PC-3 (cell line): ENCODE data around the gene CSNK1G1. TPM values are rescaled to one million over a fixed set of nuclear protein-coding genes. Genes with fewer than 3 reads are reported as not detected.
A peak's percentile ranks its signal among the peaks of the same experiment; 100 is the strongest.

Source experiments
- ATAC-seq: fragments of 200-7000 bp; cut with Tn5 transposase; 2 replicates; pipeline ENCODE4 v1.9.1; 2020; ENCODE audit warnings: mild to moderate bottlenecking, moderate library complexity
- BruUV-seq: library from RNA; stranded (reverse); fragments of 400-500 nt; replicated peaks from 2 replicates; lab custom pipeline; 2021; lab: Mats Ljungman, UMichigan
- CTCF ChIA-PET: fragments of 300-600 bp; sonication (Branson Sonifier 250); formaldehyde crosslinking; loops from one replicate; lab custom pipeline; 2022; ENCODE audit warnings: antibody characterized with exemption; lab: Charles Lee
- POLR2A ChIA-PET: fragments of 300-600 bp; sonication (Branson Sonifier 250); formaldehyde crosslinking; loops from one replicate; lab custom pipeline; 2022; ENCODE audit warnings: antibody characterized with exemption; ENCODE audit not compliant: unreplicated experiment; lab: Charles Lee
- DNase-seq: peaks from one replicate; pipeline ENCODE4 v3.0.0-alpha.2; 2015
- H2AFZ ChIP-seq: fragments of 300-600 bp; sonication (generic); 2 replicates; pipeline ENCODE4 v1.6.0; 2016; ENCODE audit warnings: antibody characterized with exemption, low read length
- H3F3A ChIP-seq: fragments of 300-600 bp; sonication (generic); one replicate; pipeline ENCODE4 v1.6.0; 2017; ENCODE audit warnings: antibody characterized with exemption, low read length, control low read depth, mild to moderate bottlenecking; ENCODE audit not compliant: unreplicated experiment
- H3K27ac ChIP-seq: fragments of 300-600 bp; sonication (generic); 2 replicates; pipeline ENCODE4 v1.5.1; 2016; ENCODE audit warnings: mild to moderate bottlenecking, low read length
- H3K27me3 ChIP-seq: fragments of 300-600 bp; sonication (generic); 2 replicates; pipeline ENCODE4 v1.6.1; 2016; ENCODE audit warnings: low read length, mixed read lengths
- H3K36me3 ChIP-seq: fragments of 300-600 bp; sonication (generic); 2 replicates; pipeline ENCODE4 v1.6.1; 2016; ENCODE audit warnings: low read depth, mixed run types, low read length, mixed read lengths
- H3K4me1 ChIP-seq: fragments of 300-600 bp; sonication (generic); 2 replicates; pipeline ENCODE4 v1.5.1; 2016; ENCODE audit warnings: low read length; ENCODE audit not compliant: insufficient read depth
- H3K4me2 ChIP-seq: fragments of 300-600 bp; sonication (generic); 2 replicates; pipeline ENCODE4 v1.6.0; 2016; ENCODE audit warnings: low read length
- H3K4me3 ChIP-seq: fragments of 300-600 bp; sonication (generic); 2 replicates; pipeline ENCODE4 v1.5.1; 2016; ENCODE audit warnings: mild to moderate bottlenecking, low read length, mixed read lengths
- H3K79me2 ChIP-seq: fragments of 300-600 bp; sonication (generic); 2 replicates; pipeline ENCODE4 v1.6.1; 2017; ENCODE audit warnings: low read length, mixed read lengths
- H3K9ac ChIP-seq: fragments of 300-600 bp; sonication (generic); 2 replicates; pipeline ENCODE4 v1.6.0; 2016; ENCODE audit warnings: mild to moderate bottlenecking, low read length
- H3K9me2 ChIP-seq: fragments of 300-600 bp; sonication (generic); replicated peaks from 2 replicates; pipeline ENCODE4 v1.6.1; 2016; ENCODE audit warnings: mixed run types, low read length, mixed read lengths
- H3K9me3 ChIP-seq: fragments of 300-600 bp; sonication (generic); 2 replicates; pipeline ENCODE4 v1.6.1; 2016; ENCODE audit warnings: low read length, mixed read lengths
- H4K20me1 ChIP-seq: fragments of 300-600 bp; sonication (generic); 2 replicates; pipeline ENCODE4 v1.6.1; 2016; ENCODE audit warnings: low read length, mixed read lengths
- EZH2 ChIP-seq: fragments of 300-600 bp; sonication (generic); IDR thresholded peaks from one replicate; pipeline ENCODE4 v1.6.1; 2017; ENCODE audit warnings: antibody characterized with exemption, mild to moderate bottlenecking, low read length; ENCODE audit not compliant: unreplicated experiment
- EZH2phosphoT487 ChIP-seq: fragments of 300-600 bp; sonication (generic); IDR thresholded peaks from 2 replicates; pipeline ENCODE4 v1.6.1; 2018; ENCODE audit warnings: mild to moderate bottlenecking, antibody characterized with exemption, low read length, borderline replicate concordance
- intact Hi-C: fragments of 100-400 bp; cut with micrococcal nuclease; formaldehyde crosslinking; loops from 2 replicates; pipeline ENCODE4 v1.9.0; 2023
- total RNA-seq: library from RNA; depleted of rRNA; stranded (reverse); fragments of >200 nt; gene quantifications from 2 replicates; pipeline ENCODE4 v1.2.3, GENCODE V29; 2014
- TF ChIP-seq, protein P1 (sequence below): fragments of 300-600 bp; sonication (generic); conservative IDR thresholded peaks from 2 replicates; pipeline ENCODE4 v1.5.1; 2017; ENCODE audit warnings: antibody characterized with exemption, low read depth, mild to moderate bottlenecking, low read length

Gene CSNK1G1
- total RNA-seq, 1 experiment from 2014 or later, result 9.8 TPM

DNA sequence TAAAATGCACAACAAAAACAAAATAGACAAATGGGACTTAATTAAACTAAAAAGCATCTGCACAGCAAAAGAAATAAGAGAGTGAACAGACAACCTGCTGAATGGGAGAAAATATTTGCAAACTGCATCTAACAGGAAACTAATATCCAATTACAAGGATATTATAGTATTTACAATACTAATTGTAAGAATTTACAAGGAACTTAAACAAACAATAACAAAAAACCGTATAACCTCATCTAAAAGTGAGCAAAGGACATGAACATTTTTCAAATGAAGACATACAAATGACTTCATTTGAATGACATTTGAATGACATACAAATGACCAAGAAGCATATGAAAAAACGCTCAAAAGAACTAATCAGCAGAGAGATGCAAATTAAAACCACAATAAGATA, 66.4 kb downstream of the CSNK1G1 start:
- intact Hi-C loops, result loop anchor here (2.0 kb wide), 1 partner anchor 67 kb away; the partner anchor contains the start of gene CSNK1G1
- TF ChIP-seq EZH2, result no peak
- TF ChIP-seq, protein P1, sequence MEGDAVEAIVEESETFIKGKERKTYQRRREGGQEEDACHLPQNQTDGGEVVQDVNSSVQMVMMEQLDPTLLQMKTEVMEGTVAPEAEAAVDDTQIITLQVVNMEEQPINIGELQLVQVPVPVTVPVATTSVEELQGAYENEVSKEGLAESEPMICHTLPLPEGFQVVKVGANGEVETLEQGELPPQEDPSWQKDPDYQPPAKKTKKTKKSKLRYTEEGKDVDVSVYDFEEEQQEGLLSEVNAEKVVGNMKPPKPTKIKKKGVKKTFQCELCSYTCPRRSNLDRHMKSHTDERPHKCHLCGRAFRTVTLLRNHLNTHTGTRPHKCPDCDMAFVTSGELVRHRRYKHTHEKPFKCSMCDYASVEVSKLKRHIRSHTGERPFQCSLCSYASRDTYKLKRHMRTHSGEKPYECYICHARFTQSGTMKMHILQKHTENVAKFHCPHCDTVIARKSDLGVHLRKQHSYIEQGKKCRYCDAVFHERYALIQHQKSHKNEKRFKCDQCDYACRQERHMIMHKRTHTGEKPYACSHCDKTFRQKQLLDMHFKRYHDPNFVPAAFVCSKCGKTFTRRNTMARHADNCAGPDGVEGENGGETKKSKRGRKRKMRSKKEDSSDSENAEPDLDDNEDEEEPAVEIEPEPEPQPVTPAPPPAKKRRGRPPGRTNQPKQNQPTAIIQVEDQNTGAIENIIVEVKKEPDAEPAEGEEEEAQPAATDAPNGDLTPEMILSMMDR, result no peak
- no peak for TF ChIP-seq EZH2phosphoT487
- ChIA-PET POLR2A (no interaction called here), CTCF (no interaction called here)
- Histone ChIP-seq H3K36me3 (no peaks in the 10 kb centered on the region), H3F3A (no peaks in the 10 kb centered on the region), H3K4me1 (peaks cover 13% of the 10 kb centered on the region), H3K9ac (no peak overlapping the region), H3K4me2 (no peak overlapping the region), H3K9me3 (no peaks in the 10 kb centered on the region), H4K20me1 (no peaks in the 10 kb centered on the region; the same call in 1 of the 2 replicates), H2AFZ (no peak overlapping the region), H3K27me3 (no peaks in the 10 kb centered on the region), H3K9me2 (no peaks in the 10 kb centered on the region), H3K4me3 (no peak overlapping the region), H3K79me2 (peaks cover 38% of the 10 kb centered on the region), H3K27ac (no peak overlapping the region)
- DNase-seq (no peak), ATAC-seq (peak; percentile 18; the same call in 1 of the 2 replicates)
- no TSS peak for BruUV-seq

DNA sequence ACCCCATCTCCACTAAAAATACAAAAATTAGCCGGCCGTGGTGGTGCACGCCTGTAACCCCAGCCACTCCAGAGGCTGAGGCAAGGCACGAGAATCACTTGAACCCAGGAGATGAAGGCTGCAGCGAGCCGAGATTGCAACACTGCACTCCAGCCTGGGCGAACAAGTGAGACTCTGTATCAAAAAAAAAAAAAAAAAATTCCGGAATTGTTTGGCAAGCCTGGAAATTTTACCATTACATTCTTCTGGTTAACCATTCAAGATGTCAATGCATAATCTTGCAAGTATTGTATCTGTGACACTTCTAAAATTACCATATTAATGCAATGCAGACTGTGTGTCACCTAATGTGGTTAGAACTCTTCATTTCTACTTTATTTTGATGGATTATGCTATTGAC, 67.0 kb downstream of the CSNK1G1 start:
- Histone ChIP-seq H3K79me2 (peaks cover 38% of the 10 kb centered on the region), H3K4me3 (no peak overlapping the region), H4K20me1 (no peaks in the 10 kb centered on the region; the same call in 1 of the 2 replicates), H3K4me2 (no peak overlapping the region), H3K4me1 (peaks cover 13% of the 10 kb centered on the region), H3K9ac (no peak overlapping the region), H3F3A (no peaks in the 10 kb centered on the region), H3K36me3 (no peaks in the 10 kb centered on the region), H3K9me2 (no peaks in the 10 kb centered on the region), H2AFZ (no peak overlapping the region), H3K27me3 (no peaks in the 10 kb centered on the region), H3K27ac (no peak overlapping the region), H3K9me3 (no peaks in the 10 kb centered on the region)
- ChIA-PET CTCF (no interaction called here), POLR2A (no interaction called here)
- intact Hi-C loops, result loop anchor here (2.0 kb wide), 1 partner anchor 68 kb away; the partner anchor contains the start of gene CSNK1G1
- no peak for TF ChIP-seq EZH2phosphoT487
- no peak for TF ChIP-seq EZH2
- TF ChIP-seq, protein P1, result no peak
- DNase-seq (no peak), ATAC-seq (no peak)
- no TSS peak for BruUV-seq

DNA sequence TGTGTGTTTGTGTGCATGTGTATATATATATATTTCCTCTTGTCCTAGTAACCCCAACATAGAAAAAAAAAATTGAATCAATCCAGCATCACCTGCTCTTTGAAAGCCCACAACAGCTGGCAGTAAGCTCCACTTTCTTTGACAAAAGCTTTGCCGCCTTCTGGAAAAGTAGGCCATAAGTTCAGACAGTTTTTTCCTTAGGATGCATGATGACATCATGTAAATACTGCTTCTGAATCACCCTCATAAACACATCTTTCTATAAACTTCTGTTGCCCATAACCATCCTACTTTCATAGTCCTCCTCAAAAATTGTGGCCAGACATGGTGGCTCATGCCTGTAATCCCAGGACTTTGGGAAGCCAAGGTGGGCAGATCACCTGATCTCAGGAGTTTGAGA, 67.4 kb downstream of the CSNK1G1 start:
- CTCF ChIA-PET, result no interaction called here
- intact Hi-C loops, result loop anchor here (2.0 kb wide), 1 partner anchor 68 kb away; the partner anchor contains the start of gene CSNK1G1
- Histone ChIP-seq H3K4me3 (no peak overlapping the region), H3K9me3 (no peaks in the 10 kb centered on the region), H3K4me1 (peaks cover 13% of the 10 kb centered on the region), H4K20me1 (no peaks in the 10 kb centered on the region; the same call in 1 of the 2 replicates), H3K27ac (no peak overlapping the region), H3K79me2 (peaks cover 38% of the 10 kb centered on the region), H3K36me3 (no peaks in the 10 kb centered on the region), H3K27me3 (no peaks in the 10 kb centered on the region), H2AFZ (no peak overlapping the region), H3K4me2 (no peak overlapping the region), H3F3A (no peaks in the 10 kb centered on the region), H3K9ac (no peak overlapping the region), H3K9me2 (no peaks in the 10 kb centered on the region)
- TF ChIP-seq EZH2phosphoT487, result no peak
- TF ChIP-seq, protein P1, result no peak
- no peak for TF ChIP-seq EZH2
- no TSS peak for BruUV-seq
- peak; percentile 69 for ATAC-seq
- DNase-seq, result peak; percentile 59
- POLR2A ChIA-PET, result interaction anchor here (0.5 kb wide), 1 partner anchor 37 kb away, joined by 4 read pairs; no protein-coding TSS in a partner anchor
